H1 (cell line): ENCODE results near the gene SPOCK3. TPM values are rescaled to one million over a fixed set of nuclear protein-coding genes. Genes with fewer than 3 reads are reported as not detected.

Experiments
- CTCF ChIA-PET: fragments of 300-600 bp; sonication (Branson Sonifier 250); formaldehyde crosslinking; loops from one replicate; lab custom pipeline; 2021; ENCODE audit not compliant: partially characterized antibody; lab: Charles Lee
- POLR2A ChIA-PET: fragments of 300-600 bp; sonication (Branson Sonifier 250); formaldehyde crosslinking; loops from one replicate; lab custom pipeline; 2021; ENCODE audit warnings: inconsistent platforms; ENCODE audit not compliant: partially characterized antibody; lab: Charles Lee
- DNase-seq, 2 experiments: peaks; one replicate each; pipeline versions ENCODE4 v3.0.0 to v3.0.0-alpha.2; 2010 to 2022; ENCODE audit warnings: low spot score in 2 of 2, low read depth in 1 of 2, mixed read lengths in 1 of 2
- FAIRE-seq: peaks from 2 replicates; lab custom pipeline; 2011; peaks lifted over from hg19 to GRCh38; lab: Jason Lieb, UNC
- H2AFZ ChIP-seq: 2 replicates; pipeline ENCODE4 v1.8.1; 2012; ENCODE audit warnings: low read length, inconsistent platforms
- H2AK5ac ChIP-seq: 2 replicates; pipeline ENCODE4 v1.6.1; 2013; ENCODE audit warnings: low read depth, low read length
- H2BK120ac ChIP-seq: replicated peaks from 2 replicates; pipeline ENCODE3; 2013; ENCODE audit warnings: low read depth, low read length, inconsistent platforms
- H2BK12ac ChIP-seq: 2 replicates; pipeline ENCODE4 v1.6.1; 2013; ENCODE audit warnings: low read depth, low read length
- H2BK15ac ChIP-seq: 2 replicates; pipeline ENCODE4 v1.6.1; 2013; ENCODE audit warnings: low read length
- H2BK20ac ChIP-seq: 2 replicates; pipeline ENCODE4 v1.6.1; 2013; ENCODE audit warnings: low read length
- H2BK5ac ChIP-seq: 2 replicates; pipeline ENCODE4 v1.6.1; 2013; ENCODE audit warnings: low read depth, low read length
- H3K14ac ChIP-seq: 2 replicates; pipeline ENCODE4 v1.6.1; 2013; ENCODE audit warnings: inconsistent platforms; ENCODE audit not compliant: insufficient read length
- H3K18ac ChIP-seq: 2 replicates; pipeline ENCODE4 v1.6.1; 2013; ENCODE audit warnings: low read length; ENCODE audit errors: extremely low read depth
- H3K23ac ChIP-seq: 2 replicates; pipeline ENCODE4 v1.6.1; 2013; ENCODE audit warnings: inconsistent platforms; ENCODE audit not compliant: insufficient read length
- H3K23me2 ChIP-seq: 2 replicates; pipeline ENCODE4 v1.6.1; 2013; ENCODE audit warnings: low read depth, low read length
- H3K27ac ChIP-seq: 2 replicates; pipeline ENCODE4 v1.6.1; 2011; ENCODE audit warnings: low read depth, low read length, inconsistent platforms
- H3K27me3 ChIP-seq, 4 experiments: replicated peaks in 1 of 4; 1 replicate in 1 of 4; 2 replicates in 3 of 4; pipeline versions ENCODE4 v1.6.1 to v1.8.1; 2011 to 2013; ENCODE audit warnings: low read length in 3 of 4, mild to moderate bottlenecking in 3 of 4, inconsistent platforms in 2 of 4, mixed read lengths in 2 of 4, moderate library complexity in 1 of 4; ENCODE audit not compliant: control insufficient read depth in 3 of 4, insufficient read depth in 3 of 4; ENCODE audit errors: extremely low read depth in 1 of 4
- H3K36me3 ChIP-seq, 4 experiments: 2 replicates each; pipeline versions ENCODE4 v1.6.1 to v1.8.1; 2011 to 2013; ENCODE audit warnings: mild to moderate bottlenecking in 4 of 4, low read length in 3 of 4, moderate library complexity in 2 of 4, control low read depth in 1 of 4, inconsistent platforms in 1 of 4; ENCODE audit not compliant: insufficient read depth in 4 of 4, control insufficient read depth in 2 of 4
- H3K4ac ChIP-seq: replicated peaks from 2 replicates; pipeline ENCODE3; 2013; ENCODE audit warnings: low read length, low read depth, mixed read lengths, inconsistent platforms; ENCODE audit not compliant: insufficient read length
- H3K4me1 ChIP-seq, 4 experiments: replicated peaks in 1 of 4; 1 replicate in 1 of 4; 2 replicates in 3 of 4; pipeline versions ENCODE4 v1.6.1 to v1.8.1; 2011 to 2013; ENCODE audit warnings: low read length in 3 of 4, inconsistent platforms in 2 of 4, mixed read lengths in 1 of 4; ENCODE audit not compliant: insufficient read depth in 4 of 4, control insufficient read depth in 3 of 4
- H3K4me2 ChIP-seq, 2 experiments: 2 replicates each; pipeline versions ENCODE4 v1.6.1 to v1.8.1; 2011 to 2013; ENCODE audit warnings: low read depth in 2 of 2, low read length in 2 of 2, control low read depth in 1 of 2, inconsistent platforms in 1 of 2, mild to moderate bottlenecking in 1 of 2; ENCODE audit not compliant: insufficient read depth in 1 of 2
- H3K4me3 ChIP-seq, 4 experiments: fragments of 200-600, 300-600 bp in 1 of 4; sonication (generic), shearing (Covaris generic), sonication (Bioruptor Twin) in 1 of 4; 2 replicates each; pipeline versions ENCODE4 v1.5.1 to v1.8.1; 2011 to 2016; ENCODE audit warnings: low read length in 4 of 4, low read depth in 3 of 4, control low read depth in 2 of 4, inconsistent platforms in 2 of 4, mild to moderate bottlenecking in 2 of 4, mixed read lengths in 1 of 4, moderate library complexity in 1 of 4; ENCODE audit not compliant: insufficient read depth in 2 of 4; ENCODE audit errors: extremely low read depth in 1 of 4
- H3K56ac ChIP-seq: replicated peaks from 2 replicates; pipeline ENCODE3; 2013; ENCODE audit warnings: low read depth, mild to moderate bottlenecking, mixed read lengths, low read length, inconsistent platforms; ENCODE audit not compliant: insufficient read length
- H3K79me1 ChIP-seq: 2 replicates; pipeline ENCODE4 v1.6.1; 2013; ENCODE audit warnings: low read depth, low read length, control low read depth
- H3K79me2 ChIP-seq, 2 experiments: 2 replicates each; pipeline versions ENCODE4 v1.6.1 to v1.8.1; 2012 to 2013; ENCODE audit warnings: low read length in 2 of 2, mild to moderate bottlenecking in 2 of 2, inconsistent platforms in 1 of 2; ENCODE audit not compliant: insufficient read depth in 2 of 2, control insufficient read depth in 1 of 2
- H3K9ac ChIP-seq, 4 experiments: replicated peaks in 1 of 4; 1 replicate in 1 of 4; 2 replicates in 3 of 4; pipeline versions ENCODE4 v1.6.1 to v1.8.1; 2011 to 2013; ENCODE audit warnings: low read depth in 3 of 4, low read length in 3 of 4, control low read depth in 2 of 4, mild to moderate bottlenecking in 2 of 4, moderate library complexity in 2 of 4, inconsistent platforms in 1 of 4; ENCODE audit errors: extremely low read depth in 1 of 4
- H3K9me3 ChIP-seq, 2 experiments: 2 replicates each; pipeline versions ENCODE4 v1.6.1 to v1.8.1; 2012 to 2013; ENCODE audit warnings: mild to moderate bottlenecking in 2 of 2, moderate library complexity in 2 of 2, control low read depth in 1 of 2, inconsistent platforms in 1 of 2, low read depth in 1 of 2, low read length in 1 of 2, mixed read lengths in 1 of 2; ENCODE audit not compliant: insufficient read depth in 2 of 2
- H4K20me1 ChIP-seq, 2 experiments: replicated peaks in 1 of 2; 2 replicates each; pipeline versions ENCODE3 to v1.8.1; 2011 to 2013; ENCODE audit warnings: inconsistent platforms in 2 of 2, low read length in 2 of 2, mild to moderate bottlenecking in 1 of 2; ENCODE audit not compliant: insufficient read depth in 2 of 2, control insufficient read depth in 1 of 2
- H4K5ac ChIP-seq: 2 replicates; pipeline ENCODE4 v1.6.1; 2013; ENCODE audit warnings: low read length, low read depth, mixed read lengths, inconsistent platforms; ENCODE audit not compliant: insufficient read length
- H4K8ac ChIP-seq: 2 replicates; pipeline ENCODE4 v1.8.0; 2013; ENCODE audit warnings: mild to moderate bottlenecking, moderate library complexity, low read length, inconsistent platforms; ENCODE audit not compliant: insufficient read depth; ENCODE audit errors: extremely low read depth
- H4K91ac ChIP-seq: replicated peaks from 2 replicates; pipeline ENCODE3; 2013; ENCODE audit warnings: low read length, mixed read lengths, inconsistent platforms; ENCODE audit not compliant: insufficient read length
- GTF2F1 ChIP-seq: IDR thresholded peaks from 2 replicates; pipeline ENCODE4 v1.6.1; 2012; ENCODE audit warnings: low read depth, low read length, improper control_type of control experiment, borderline replicate concordance
- NRF1 ChIP-seq: IDR thresholded peaks from 2 replicates; pipeline ENCODE4 v1.6.1; 2011; ENCODE audit warnings: mild to moderate bottlenecking, low read depth, low read length, improper control_type of control experiment
- RAD21 ChIP-seq, 2 experiments: IDR thresholded peaks in 1 of 2; conservative IDR thresholded peaks in 1 of 2; 2 replicates each; pipeline ENCODE4 v1.6.1; 2011; ENCODE audit warnings: low read depth in 2 of 2, low read length in 2 of 2, improper control_type of control experiment in 1 of 2, inconsistent platforms in 1 of 2, mild to moderate bottlenecking in 1 of 2, moderate library complexity in 1 of 2
- SRF ChIP-seq: IDR thresholded peaks from 2 replicates; pipeline ENCODE4 v1.6.1; 2011; ENCODE audit warnings: mild to moderate bottlenecking, low read depth, low read length, moderate library complexity
- WGBS, 2 experiments: shearing (Covaris generic) in 1 of 2; methylation state at CpG; one replicate each; pipeline versions ENCODE4 v1.1.6 to v1.1.7; 2013 to 2015; ENCODE audit warnings: low lambda C conversion rate in 2 of 2, mixed read lengths in 2 of 2, inconsistent platforms in 1 of 2, low coverage in 1 of 2, missing lambda C conversion rate in 1 of 2; ENCODE audit not compliant: insufficient replicate concordance in 2 of 2, insufficient coverage in 1 of 2, insufficient read length in 1 of 2; ENCODE audit errors: extremely low coverage in 1 of 2, missing lambda C conversion rate in 1 of 2; 5-methylcytosine and 5-hydroxymethylcytosine counted together
- polyA plus RNA-seq, 7 experiments: library from polyadenylated mRNA; depleted of rRNA in 3 of 7; stranded (reverse) in 5 of 7; unstranded in 2 of 7; fragments of >200 nt in 5 of 7; fragments of 200-250 nt in 2 of 7; gene quantifications; 1 replicate in 5 of 7; 2 replicates in 1 of 7; 4 replicates in 1 of 7; pipeline versions ENCODE4 v1.2.1 to v1.2.3, GENCODE V29; 2011 to 2013; ENCODE audit warnings: missing spikeins in 2 of 7, mixed read lengths in 2 of 7
- total RNA-seq: library from RNA; stranded (reverse); fragmentation: NEBNext Ultra II Directional; extraction: Animal tissue kit (Norgen Biotek cat#: 25700); gene quantifications from 2 replicates; pipeline ENCODE4 v1.2.1, GENCODE V29; 2021
- TF ChIP-seq, protein P1 (sequence below): IDR thresholded peaks from 2 replicates; pipeline ENCODE4 v1.6.1; 2012; ENCODE audit warnings: inconsistent platforms

Gene SPOCK3
- total and polyA plus RNA-seq, 2 of the 8 experiments (the other 6 are each of a cell fraction or from before 2014, with no cell fraction given), result 0.14 to 0.60 TPM

GRCh38 chr4:166798126-166798525, 436.2 kb downstream of the SPOCK3 start:
- no peaks in the 10 kb centered on the region for H3K27me3 ChIP-seq
- H3K36me3 ChIP-seq, result no peaks in the 10 kb centered on the region
- no peak overlapping the region for H3K23ac ChIP-seq
- no peak overlapping the region for H3K56ac ChIP-seq
- no peaks in the 10 kb centered on the region for H3K23me2 ChIP-seq
- no peaks in the 10 kb centered on the region for H3K4me1 ChIP-seq
- no peaks in the 10 kb centered on the region for H3K79me1 ChIP-seq
- H2BK5ac ChIP-seq, result no peak overlapping the region
- no peak overlapping the region for H3K9ac ChIP-seq
- H3K4me2 ChIP-seq, result no peak overlapping the region
- no peak overlapping the region for H2BK20ac ChIP-seq
- H3K27ac ChIP-seq, result no peak overlapping the region
- no peaks in the 10 kb centered on the region for H3K79me2 ChIP-seq
- no peaks in the 10 kb centered on the region for H4K20me1 ChIP-seq
- no peak overlapping the region for H2BK15ac ChIP-seq
- H3K4me3 ChIP-seq, result no peak overlapping the region
- no peak overlapping the region for H2BK12ac ChIP-seq
- FAIRE-seq (no peak), DNase-seq (no peak)
- 76% methylated on average over 3 of the region's 3 CpGs; no CpG with 5 or more reads in 1 of the 2 experiments for WGBS, 2 experiments
- no peak overlapping the region for H4K91ac ChIP-seq
- no peak overlapping the region for H4K8ac ChIP-seq
- no peak overlapping the region for H2BK120ac ChIP-seq
- no peak overlapping the region for H2AK5ac ChIP-seq
- POLR2A ChIA-PET, result no interaction called here
- no peak overlapping the region for H3K14ac ChIP-seq
- H2AFZ ChIP-seq, result no peak overlapping the region
- H3K4ac ChIP-seq, result no peak overlapping the region
- H3K9me3 ChIP-seq, result no peaks in the 10 kb centered on the region
- H3K18ac ChIP-seq, result no peak overlapping the region
- CTCF ChIA-PET, result interaction anchor here (1.1 kb wide), 1 partner anchor 10 kb away, joined by 3 read pairs; no protein-coding TSS in a partner anchor
- H4K5ac ChIP-seq, result no peak overlapping the region
- no peak for TF ChIP-seq GTF2F1
- TF ChIP-seq NRF1, result no peak
- TF ChIP-seq RAD21 (IDR thresholded peaks at IDR 0.05 in 1 of 2, conservative IDR thresholded peaks at IDR 0.05 in 1 of 2; ENCODE audit: low read depth in 2 of 2, low read length in 2 of 2), result no peak
- TF ChIP-seq, protein P1, sequence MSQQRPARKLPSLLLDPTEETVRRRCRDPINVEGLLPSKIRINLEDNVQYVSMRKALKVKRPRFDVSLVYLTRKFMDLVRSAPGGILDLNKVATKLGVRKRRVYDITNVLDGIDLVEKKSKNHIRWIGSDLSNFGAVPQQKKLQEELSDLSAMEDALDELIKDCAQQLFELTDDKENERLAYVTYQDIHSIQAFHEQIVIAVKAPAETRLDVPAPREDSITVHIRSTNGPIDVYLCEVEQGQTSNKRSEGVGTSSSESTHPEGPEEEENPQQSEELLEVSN, result no peak
- TF ChIP-seq SRF, result no peak
